HG03097 (cell line): Measurements from ENCODE around the gene ZNF385D.

ENCODE experiments used
- ATAC-seq: cut with Tn5 transposase; IDR thresholded peaks from one replicate; pipeline ENCODE4 v1.9.1; 2021; ENCODE audit not compliant: unreplicated experiment, low FRiP score

Gene ZNF385D

GRCh38 chr3:21750831-21751391, at the start of gene ZNF385D:
Gene ZNF385D (minus strand): TSS chr3:21751210. CDS start chr3:21750916, 294 bp downstream.
- ATAC-seq, result no peak

GRCh38 chr3:21798356-21799088, 47.5 kb upstream of the ZNF385D start:
- ATAC-seq, result no peak

GRCh38 chr3:21795921-21796320, 44.9 kb upstream of the ZNF385D start:
- no peak for ATAC-seq

- no peak for ATAC-seq
Observed at GRCh38 chr3:21795152-21795837, 44.3 kb upstream of the ZNF385D start.

GRCh38 chr3:21794291-21794690, 43.3 kb upstream of the ZNF385D start:
- no peak for ATAC-seq

GRCh38 chr3:21792176-21792575, 41.2 kb upstream of the ZNF385D start:
- no peak for ATAC-seq

- no peak for ATAC-seq
Observed at GRCh38 chr3:21791356-21791755, 40.3 kb upstream of the ZNF385D start.

GRCh38 chr3:21790466-21790865, 39.5 kb upstream of the ZNF385D start:
- ATAC-seq, result no peak

GRCh38 chr3:21789730-21790129, 38.7 kb upstream of the ZNF385D start:
- ATAC-seq, result no peak

GRCh38 chr3:21786438-21786797, 35.4 kb upstream of the ZNF385D start:
- no peak for ATAC-seq

- ATAC-seq, result no peak
Observed at GRCh38 chr3:21785765-21786437, 34.9 kb upstream of the ZNF385D start.

GRCh38 chr3:21783839-21784238, 32.8 kb upstream of the ZNF385D start:
- ATAC-seq, result no peak

- no peak for ATAC-seq
Observed at GRCh38 chr3:21781355-21781754, 30.3 kb upstream of the ZNF385D start.

GRCh38 chr3:21779909-21780308, 28.9 kb upstream of the ZNF385D start:
- ATAC-seq, result no peak

- ATAC-seq, result no peak
Observed at GRCh38 chr3:21778715-21779114, 27.7 kb upstream of the ZNF385D start.

GRCh38 chr3:21777821-21778220, 26.8 kb upstream of the ZNF385D start:
- no peak for ATAC-seq

- ATAC-seq, result no peak
Observed at GRCh38 chr3:21766002-21766401, 15.0 kb upstream of the ZNF385D start.

- ATAC-seq, result no peak
Observed at GRCh38 chr3:21755896-21756295, 4.9 kb upstream of the ZNF385D start.

- ATAC-seq, result no peak
Observed at GRCh38 chr3:21754839-21755238, 3.8 kb upstream of the ZNF385D start.

- no peak for ATAC-seq
Observed at GRCh38 chr3:21752749-21753347, 1.8 kb upstream of the ZNF385D start.

GRCh38 chr3:21751886-21752285, 876 bp upstream of the ZNF385D start:
- ATAC-seq, result no peak
